GM18951 (cell line): ENCODE measurements around the gene GDAP2.
"Not testable (repeated sequence)": the region's sequence is repeated elsewhere in the genome, so short reads cannot be mapped to it uniquely, and the experiment has no call there.

Source experiments
- POLR2A ChIP-seq: IDR thresholded peaks from 4 replicates; pipeline ENCODE4 v1.6.1; 2011; ENCODE audit warnings: mild to moderate bottlenecking; ENCODE audit not compliant: insufficient read length, insufficient read depth; ENCODE audit errors: extremely low read depth
- in situ Hi-C: fragments of 300-500 bp; cut with MboI; formaldehyde crosslinking; loops from one replicate; pipeline ENCODE4 v1.12.0; 2022; ENCODE audit warnings: low sequenced_read_pairs, mixed read lengths, inconsistent platforms; ENCODE audit not compliant: unreplicated experiment

GDAP2 gene

DNA sequence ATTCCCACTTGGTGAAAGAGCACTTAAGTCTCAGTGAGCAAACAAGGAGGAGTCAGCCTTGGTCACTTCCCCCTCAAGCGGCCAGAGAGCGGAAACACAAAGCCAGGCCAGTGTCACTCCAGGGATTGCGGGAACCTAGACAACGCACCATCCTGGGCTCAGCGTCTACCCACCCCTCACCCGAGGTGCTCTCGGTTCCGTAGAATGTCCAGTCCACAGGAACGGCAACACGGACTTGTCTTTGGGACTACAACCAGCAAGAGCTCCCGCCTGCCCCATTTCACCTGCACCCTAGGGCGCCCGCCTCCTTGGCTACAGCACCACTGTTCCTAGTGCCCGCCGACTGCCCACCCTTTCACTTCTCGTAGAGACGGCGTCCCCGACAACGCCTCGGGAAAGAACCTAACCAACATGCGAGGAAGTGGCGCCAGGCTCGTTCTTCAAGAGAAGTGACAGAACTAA lies 509 bp downstream of the GDAP2 start:
- in situ Hi-C loops, result no loop called here
- no peak for TF ChIP-seq POLR2A

DNA sequence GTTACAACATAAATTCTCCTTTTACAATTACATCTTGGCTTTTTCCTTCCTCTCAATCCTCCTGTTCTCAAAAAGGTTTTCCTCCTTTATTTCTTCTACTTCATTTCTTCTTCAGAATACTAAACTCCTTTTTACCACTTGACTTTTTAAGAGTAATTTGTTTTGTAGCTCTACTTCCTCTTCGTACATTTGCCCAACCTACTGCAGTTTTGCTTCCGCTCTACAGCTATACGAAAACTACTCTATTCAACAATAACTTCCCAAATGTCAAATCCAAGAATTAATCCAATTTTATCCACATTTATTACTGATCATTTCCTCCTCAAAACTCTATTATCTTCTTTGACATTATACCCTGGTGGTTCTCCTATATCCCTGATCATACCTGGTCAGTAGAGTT lies 3.4 kb downstream of the GDAP2 start:
- no peak for TF ChIP-seq POLR2A
- in situ Hi-C loops, result no loop called here

DNA sequence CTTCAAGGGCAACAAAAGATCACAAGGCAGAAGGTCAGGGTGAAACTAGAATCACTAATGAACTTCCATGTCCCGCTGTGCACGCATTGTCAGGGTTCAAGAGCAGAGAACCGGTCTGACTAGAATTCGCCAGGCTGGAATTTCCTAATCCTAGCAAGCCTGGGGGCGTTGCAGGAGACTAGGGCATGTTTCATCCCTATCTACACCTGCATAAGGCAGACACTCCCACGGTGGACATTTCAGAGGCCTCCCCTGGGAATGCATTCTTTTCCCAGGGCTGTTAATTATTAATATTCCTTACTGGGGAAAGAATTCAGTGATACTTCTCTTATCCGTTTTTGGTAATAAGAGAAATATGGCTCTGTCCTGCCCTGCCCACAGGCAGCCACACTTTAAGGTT lies 6.7 kb downstream of the GDAP2 start:
- in situ Hi-C loops, result not testable (repeated sequence)

DNA sequence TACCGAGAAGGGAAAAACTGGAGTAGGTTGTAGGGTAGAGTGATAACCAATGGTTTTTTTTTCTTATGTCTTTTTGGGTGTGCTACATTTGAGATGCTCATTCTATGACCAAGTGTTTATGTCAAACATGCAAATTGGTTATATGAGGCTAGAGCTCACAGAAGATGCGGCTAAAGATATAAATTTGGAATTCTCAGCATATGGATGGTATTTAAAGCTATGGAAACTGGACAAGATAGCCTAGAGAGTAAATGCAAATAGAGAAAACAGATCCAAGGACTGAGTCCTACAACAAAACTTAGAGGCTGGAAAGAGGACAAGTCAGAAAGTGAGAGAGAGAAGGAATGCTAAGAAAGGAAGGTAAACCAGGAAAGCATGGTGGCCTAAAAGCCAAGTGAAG lies 7.4 kb downstream of the GDAP2 start:
- TF ChIP-seq POLR2A, result no peak
- in situ Hi-C loops, result no loop called here

DNA sequence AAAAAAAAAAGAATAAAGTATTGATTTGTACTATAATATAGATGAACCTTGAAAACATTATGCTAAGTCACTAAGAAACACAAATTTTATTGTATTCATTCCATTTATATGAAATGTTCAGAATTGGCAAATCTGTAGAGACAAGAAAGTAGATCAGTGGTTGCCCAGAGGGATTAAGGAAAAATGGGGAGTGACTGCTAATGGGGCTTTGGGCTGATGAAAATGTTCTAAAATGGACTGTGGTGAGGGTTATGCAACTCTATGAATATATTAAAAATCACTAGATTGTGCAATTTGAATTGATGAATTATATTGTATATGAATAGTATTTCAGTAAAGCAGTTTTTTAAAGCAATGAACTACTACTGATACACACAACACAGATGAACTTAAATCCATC lies 10.0 kb downstream of the GDAP2 start:
- no peak for TF ChIP-seq POLR2A
- in situ Hi-C loops, result no loop called here

DNA sequence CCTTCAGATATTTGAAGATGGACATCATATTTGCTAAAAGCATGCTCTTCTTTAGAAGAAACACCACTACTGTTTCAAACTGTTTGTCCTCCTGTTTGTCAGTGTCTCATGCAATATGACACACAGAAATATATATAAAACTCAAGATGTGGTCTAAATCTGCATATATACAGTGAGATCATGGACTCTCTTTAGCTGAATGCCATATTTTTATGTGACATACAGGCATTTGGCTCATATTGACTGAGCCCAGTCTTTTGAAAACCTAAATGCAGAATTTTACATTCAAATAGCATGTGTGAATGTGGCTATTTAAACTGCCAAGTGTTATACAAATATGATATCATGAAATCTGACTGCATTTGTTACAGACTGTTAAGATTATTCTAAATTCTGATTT lies 18.4 kb downstream of the GDAP2 start:
- TF ChIP-seq POLR2A, result no peak
- in situ Hi-C loops, result no loop called here

DNA sequence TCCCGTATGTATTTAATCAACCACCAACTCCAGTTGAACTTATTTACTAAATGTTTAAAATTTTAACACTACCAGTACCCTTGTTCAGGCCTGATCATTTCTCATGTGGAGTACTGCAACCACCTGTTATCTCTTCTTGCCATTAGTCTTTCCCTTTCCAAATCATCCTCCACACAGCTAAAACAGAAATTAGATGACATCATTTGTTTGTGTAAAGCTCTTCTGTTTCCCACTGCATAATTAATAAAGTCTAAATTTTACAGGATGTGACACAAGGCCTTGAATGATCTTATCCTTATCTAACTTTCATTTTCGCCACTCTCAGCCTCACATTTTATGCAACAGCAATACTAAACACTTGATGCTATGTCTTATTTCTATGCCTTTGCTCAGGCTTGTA lies 24.4 kb downstream of the GDAP2 start:
- no peak for TF ChIP-seq POLR2A
- in situ Hi-C loops, result loop anchor here (10.0 kb wide), 1 partner anchor 380 kb away; no protein-coding TSS in a partner anchor

DNA sequence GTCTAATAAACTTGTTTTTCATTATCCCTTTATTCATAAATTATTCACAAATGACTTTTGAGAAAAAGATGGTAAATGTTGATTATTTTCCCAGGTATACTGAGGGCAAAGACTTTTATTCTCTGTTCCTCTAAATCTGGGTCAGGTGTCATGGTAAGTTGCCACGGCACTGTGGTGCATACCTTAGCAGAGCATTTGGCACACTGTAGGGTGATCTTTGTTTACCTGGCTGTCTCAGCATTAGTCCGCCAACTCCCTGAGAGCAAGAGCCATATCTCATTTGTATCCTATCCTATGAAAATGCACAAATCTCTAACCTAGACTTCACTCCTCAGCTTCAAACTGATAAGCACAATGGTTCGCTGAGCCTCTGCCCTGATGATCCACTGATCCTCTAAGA lies 24.9 kb downstream of the GDAP2 start:
- TF ChIP-seq POLR2A, result no peak
- in situ Hi-C loops, result loop anchor here (10.0 kb wide), 1 partner anchor 380 kb away; no protein-coding TSS in a partner anchor

DNA sequence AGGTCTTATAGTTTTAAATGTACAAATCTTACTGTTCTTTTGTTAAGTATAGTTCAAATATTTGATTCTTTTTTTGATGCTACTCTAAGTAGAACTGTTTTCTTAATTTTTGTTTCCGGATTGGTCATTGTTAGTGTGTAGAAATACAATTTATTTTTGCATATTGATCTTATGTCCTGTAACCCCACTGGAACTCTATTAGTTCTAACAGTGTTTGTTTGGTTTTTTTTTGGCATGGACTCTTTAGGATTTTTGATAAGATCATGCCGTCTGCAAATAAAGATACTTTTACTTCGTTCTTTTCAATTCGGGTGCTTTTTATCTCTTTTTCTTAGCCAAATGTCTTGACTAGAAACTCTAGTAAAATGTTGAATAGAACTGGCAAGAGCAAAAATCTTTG lies 26.5 kb downstream of the GDAP2 start:
- no peak for TF ChIP-seq POLR2A
- in situ Hi-C loops, result loop anchor here (10.0 kb wide), 1 partner anchor 378 kb away; no protein-coding TSS in a partner anchor

DNA sequence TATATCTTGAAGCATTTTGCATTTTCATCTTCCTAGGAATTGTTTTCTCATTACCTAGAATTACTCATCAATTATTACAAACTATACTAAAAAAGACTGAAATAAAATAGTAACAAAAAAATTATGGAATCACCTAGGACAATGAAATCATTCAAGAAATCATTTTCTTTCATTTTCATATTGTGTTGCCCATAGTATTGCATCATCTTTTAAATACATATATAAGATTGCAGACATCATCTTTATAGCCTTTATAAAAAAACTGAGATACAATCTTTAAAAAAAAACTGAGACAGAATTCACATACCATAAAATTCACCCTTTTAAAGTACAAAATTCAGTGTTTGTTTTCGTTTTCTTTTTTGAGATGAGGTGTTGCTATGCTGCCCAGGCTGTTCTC lies 29.6 kb downstream of the GDAP2 start:
- TF ChIP-seq POLR2A, result no peak
- in situ Hi-C loops, result loop anchor here (10.0 kb wide), 1 partner anchor 375 kb away; no protein-coding TSS in a partner anchor

DNA sequence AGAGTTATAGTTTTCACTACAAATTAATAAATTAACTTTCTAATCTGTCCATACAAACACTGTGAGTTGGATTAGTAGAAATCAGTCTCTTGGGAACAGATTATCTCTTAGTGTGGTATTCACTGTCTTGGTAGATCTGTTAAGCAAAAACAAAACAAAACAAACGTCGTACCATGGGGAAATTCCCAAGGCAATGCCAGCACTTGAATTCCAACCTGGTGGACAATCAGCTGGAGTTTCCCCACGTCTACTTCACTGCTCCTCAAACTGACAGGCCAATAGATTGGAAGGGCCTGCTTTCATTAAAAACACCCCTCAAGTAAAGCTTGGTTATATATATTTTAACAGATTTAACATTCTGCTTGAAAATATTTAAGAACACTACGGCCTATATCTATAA lies 31.9 kb downstream of the GDAP2 start:
- TF ChIP-seq POLR2A, result no peak
- in situ Hi-C loops, result no loop called here

DNA sequence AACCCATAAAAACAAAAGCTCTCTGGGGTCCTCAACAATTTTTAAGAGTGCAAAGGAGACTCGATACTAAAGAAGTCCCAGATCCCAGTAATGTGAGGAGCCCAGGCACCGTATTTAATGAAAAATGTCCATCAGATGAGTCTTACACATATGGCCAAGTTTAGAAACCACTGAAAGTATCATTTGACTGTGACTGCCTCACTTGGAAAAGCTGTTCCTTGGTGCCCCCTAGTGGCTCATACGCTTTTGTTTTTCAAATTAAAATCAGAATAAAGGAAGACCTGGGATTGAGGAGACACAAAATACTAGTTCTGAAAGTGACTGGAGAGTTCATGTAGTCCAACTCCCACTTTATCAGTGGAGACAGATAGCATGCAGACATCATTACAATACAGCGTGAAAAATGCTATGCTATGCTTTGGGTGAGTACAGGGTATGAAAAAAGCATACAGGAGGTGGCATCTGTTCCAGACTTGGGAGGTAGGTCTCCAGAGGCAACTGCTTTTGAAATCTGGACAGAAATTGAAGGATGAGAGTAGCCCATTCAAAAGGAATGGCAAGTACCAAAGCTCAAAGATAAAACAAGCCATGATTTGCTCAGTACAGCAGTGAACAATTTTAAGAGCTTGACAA lies 33.8 kb downstream of the GDAP2 start:
- in situ Hi-C loops, result no loop called here
- no peak for TF ChIP-seq POLR2A

DNA sequence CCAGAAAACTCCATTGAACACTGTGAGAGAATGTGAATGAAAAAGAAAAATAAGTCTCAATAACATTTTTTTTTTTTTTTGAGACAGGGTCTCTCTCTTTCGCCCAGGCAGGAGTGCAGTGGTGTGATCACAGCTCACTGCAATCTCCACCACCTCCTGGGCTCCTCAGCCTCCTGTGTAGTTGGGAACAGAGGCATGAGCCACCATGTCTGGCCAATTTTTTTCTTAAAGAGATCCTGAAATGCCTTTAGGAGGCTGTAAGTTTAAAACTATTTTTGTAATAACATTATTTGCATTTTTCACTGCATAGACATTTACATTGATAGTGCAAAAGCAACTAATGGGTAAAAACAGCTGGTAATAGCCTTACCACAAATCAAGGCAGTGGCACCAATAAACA lies 35.3 kb downstream of the GDAP2 start:
- no peak for TF ChIP-seq POLR2A
- in situ Hi-C loops, result no loop called here

DNA sequence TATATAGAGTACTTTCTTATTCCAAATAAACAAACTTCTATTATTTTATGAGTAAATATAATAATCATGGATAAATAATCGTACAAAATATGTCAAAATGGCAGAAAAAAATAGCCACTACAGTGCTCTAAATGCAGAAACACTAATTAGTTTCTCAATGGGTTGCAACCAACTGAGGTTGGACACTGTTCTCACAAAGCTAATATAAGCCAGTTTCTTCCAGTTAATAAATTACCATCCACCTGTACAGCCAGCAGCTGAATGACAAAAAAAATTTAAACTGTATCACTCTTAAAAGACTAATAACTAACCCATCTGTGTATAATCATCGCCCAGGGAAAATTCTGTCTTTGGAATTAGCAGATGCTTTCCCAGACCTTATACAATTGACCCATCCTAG lies 36.9 kb downstream of the GDAP2 start:
- TF ChIP-seq POLR2A, result no peak
- in situ Hi-C loops, result no loop called here

DNA sequence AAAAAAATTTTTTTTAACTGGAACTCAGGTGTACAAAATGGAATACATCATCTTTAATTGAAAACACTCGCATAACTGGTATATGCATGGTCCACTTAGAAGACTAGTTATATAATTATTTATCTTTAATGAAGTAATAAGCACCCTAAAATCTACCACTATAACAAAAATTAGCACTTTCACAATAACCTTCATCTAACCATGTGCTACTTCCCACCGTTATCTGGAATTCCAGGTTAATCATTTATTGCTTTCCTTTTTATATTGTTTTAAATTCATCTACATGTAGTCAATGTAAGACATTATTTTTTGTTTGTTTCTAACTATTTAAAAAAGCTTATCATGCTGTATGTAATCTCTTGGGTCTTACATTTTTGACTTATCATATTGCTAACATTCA lies 39.0 kb downstream of the GDAP2 start:
- in situ Hi-C loops, result no loop called here
- TF ChIP-seq POLR2A, result no peak
